Calu3 (cell line): Measurements from ENCODE around the gene AK8. TPM values are rescaled to one million over a fixed set of nuclear protein-coding genes. Genes with fewer than 3 reads are reported as not detected.

Source experiments
- BruUV-seq: library from RNA; stranded (reverse); fragments of 400-500 nt; replicated peaks from 2 replicates; lab custom pipeline; 2021; lab: Mats Ljungman, UMichigan
- CTCF ChIA-PET: fragments of 300-600 bp; sonication (Branson Sonifier 250); formaldehyde crosslinking; loops from one replicate; lab custom pipeline; 2022; ENCODE audit warnings: antibody characterized with exemption; lab: Charles Lee
- DNase-seq: peaks from one replicate; pipeline ENCODE4 v3.0.0; 2022
- H3K27ac Mint-ChIP-seq: one replicate; pipeline ENCODE4 v1.8.0; 2022; ENCODE audit warnings: mixed read lengths; ENCODE audit not compliant: unreplicated experiment
- H3K27me3 Mint-ChIP-seq: one replicate; pipeline ENCODE4 v1.8.0; 2022; ENCODE audit warnings: mixed read lengths; ENCODE audit not compliant: unreplicated experiment
- H3K36me3 Mint-ChIP-seq: one replicate; pipeline ENCODE4 v1.8.0; 2022; ENCODE audit warnings: mild to moderate bottlenecking, moderate library complexity, mixed read lengths; ENCODE audit not compliant: insufficient read depth, unreplicated experiment
- H3K4me1 Mint-ChIP-seq: one replicate; pipeline ENCODE4 v1.8.0; 2022; ENCODE audit warnings: mild to moderate bottlenecking, low read depth, mixed read lengths; ENCODE audit not compliant: unreplicated experiment
- H3K4me3 Mint-ChIP-seq: one replicate; pipeline ENCODE4 v1.8.0; 2022; ENCODE audit warnings: mild to moderate bottlenecking, low read depth, moderate library complexity, mixed read lengths; ENCODE audit not compliant: unreplicated experiment
- H3K9me3 Mint-ChIP-seq: one replicate; pipeline ENCODE4 v1.8.0; 2022; ENCODE audit warnings: low read depth, mixed read lengths; ENCODE audit not compliant: unreplicated experiment
- CTCF ChIP-seq: fragments of 200-600 bp; IDR thresholded peaks from one replicate; pipeline ENCODE4 v1.8.0; 2022; ENCODE audit warnings: antibody characterized with exemption; ENCODE audit not compliant: unreplicated experiment
- intact Hi-C: fragments of 100-400 bp; cut with micrococcal nuclease; formaldehyde crosslinking; loops from one replicate; pipeline ENCODE4 v1.10.0; 2022; ENCODE audit not compliant: unreplicated experiment
- total RNA-seq: library from RNA; stranded (reverse); gene quantifications from 2 replicates; pipeline ENCODE4 v1.2.3, GENCODE V29; 2022

The AK8 gene
- total RNA-seq, 1 experiment from 2014 or later: 1.4 TPM

- intact Hi-C loops: no loop called here
- Mint-ChIP-seq H3K4me1 (no peaks in the 10 kb centered on the region), H3K9me3 (no peaks in the 10 kb centered on the region), H3K4me3 (no peak overlapping the region), H3K27me3 (no peaks in the 10 kb centered on the region), H3K27ac (no peak overlapping the region), H3K36me3 (peaks cover 15% of the 10 kb centered on the region)
- no peak for TF ChIP-seq CTCF
- CTCF ChIA-PET: no interaction called here
- no peak for DNase-seq
- BruUV-seq: no TSS peak
Observed at GRCh38 chr9:132914924-132915323, 36.8 kb upstream of the AK8 start.

GRCh38 chr9:132912131-132912530, 34.0 kb upstream of the AK8 start:
- Mint-ChIP-seq H3K36me3 (peaks cover 15% of the 10 kb centered on the region), H3K4me3 (no peak overlapping the region), H3K27ac (no peak overlapping the region), H3K9me3 (no peaks in the 10 kb centered on the region), H3K4me1 (no peaks in the 10 kb centered on the region), H3K27me3 (no peaks in the 10 kb centered on the region)
- no TSS peak for BruUV-seq
- intact Hi-C loops: no loop called here
- TF ChIP-seq CTCF: no peak
- DNase-seq: no peak
- CTCF ChIA-PET: interaction anchor here (0.7 kb wide), 1 partner anchor 18 kb away, joined by 4 read pairs; no protein-coding TSS in a partner anchor

GRCh38 chr9:132910376-132910775, 32.3 kb upstream of the AK8 start:
- Mint-ChIP-seq H3K36me3 (peaks cover 22% of the 10 kb centered on the region), H3K27me3 (no peaks in the 10 kb centered on the region), H3K27ac (no peak overlapping the region), H3K9me3 (no peaks in the 10 kb centered on the region), H3K4me1 (no peaks in the 10 kb centered on the region), H3K4me3 (no peak overlapping the region)
- CTCF ChIA-PET: no interaction called here
- DNase-seq: no peak
- no peak for TF ChIP-seq CTCF
- intact Hi-C loops: no loop called here
- no TSS peak for BruUV-seq

GRCh38 chr9:132909311-132909710, 31.2 kb upstream of the AK8 start:
- BruUV-seq: no TSS peak
- no peak for DNase-seq
- no peak for TF ChIP-seq CTCF
- Mint-ChIP-seq H3K36me3 (peaks cover 23% of the 10 kb centered on the region), H3K9me3 (no peaks in the 10 kb centered on the region), H3K27me3 (no peaks in the 10 kb centered on the region), H3K27ac (no peak overlapping the region), H3K4me3 (no peak overlapping the region), H3K4me1 (no peaks in the 10 kb centered on the region)
- intact Hi-C loops: no loop called here
- CTCF ChIA-PET: interaction anchor here (0.6 kb wide), 1 partner anchor 239 kb away, joined by 3 read pairs; no protein-coding TSS in a partner anchor
